ENCODE measurements around the gene EPHA1.

Gene EPHA1

DNA sequence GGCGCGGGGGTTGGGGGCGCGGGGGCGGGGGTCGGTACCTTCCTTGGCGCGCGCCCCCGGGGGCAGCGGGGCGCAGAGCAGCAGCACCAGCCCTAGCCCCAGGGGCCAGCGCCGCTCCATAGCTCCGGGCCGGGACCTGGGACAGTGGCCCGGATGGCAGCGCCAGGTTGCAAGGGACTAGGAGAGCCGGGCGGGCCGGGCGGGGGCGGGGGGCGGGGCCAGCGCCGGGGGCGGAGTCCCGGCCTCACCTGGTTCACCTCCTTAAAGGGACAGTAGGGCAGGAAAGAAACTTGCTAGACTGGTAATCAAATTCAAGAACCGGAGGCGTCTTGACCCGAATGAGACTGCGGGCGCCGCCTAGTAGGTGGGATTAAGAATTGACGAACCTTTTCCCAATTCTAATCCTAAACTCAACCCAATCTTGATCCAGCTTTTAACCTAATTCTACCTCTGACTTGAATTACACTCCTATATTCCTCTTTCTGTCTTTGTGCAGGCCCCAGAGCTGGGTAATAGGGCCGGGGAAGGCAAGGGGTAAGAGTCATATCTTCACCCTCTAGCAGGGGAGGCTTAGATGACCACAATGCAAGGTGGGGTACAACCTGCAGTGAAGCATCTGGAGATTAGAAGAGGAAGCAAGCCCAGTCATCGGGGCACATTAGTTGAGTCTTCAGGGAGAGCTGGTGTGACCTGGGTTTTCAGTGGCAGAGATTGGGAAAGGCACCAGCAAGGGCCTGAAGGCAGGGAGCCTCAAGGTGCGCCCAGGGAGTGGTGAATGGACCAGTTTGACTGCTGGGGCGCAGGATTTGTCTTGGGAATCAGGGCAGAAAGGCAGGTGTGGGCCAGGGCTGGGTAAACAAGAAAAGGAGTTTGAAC, at the start of gene EPHA1:
Gene EPHA1 (minus strand): TSS at position 171 of the 876 bp plus-strand sequence. CDS start 51 bp downstream, at position 120.
- DNase-seq (ENCODE audit: low spot score): no peak

- DNase-seq (ENCODE audit: low spot score): no peak
Measured at GRCh38 chr7:143458263-143458662, 49.6 kb upstream of the EPHA1 start.

DNA sequence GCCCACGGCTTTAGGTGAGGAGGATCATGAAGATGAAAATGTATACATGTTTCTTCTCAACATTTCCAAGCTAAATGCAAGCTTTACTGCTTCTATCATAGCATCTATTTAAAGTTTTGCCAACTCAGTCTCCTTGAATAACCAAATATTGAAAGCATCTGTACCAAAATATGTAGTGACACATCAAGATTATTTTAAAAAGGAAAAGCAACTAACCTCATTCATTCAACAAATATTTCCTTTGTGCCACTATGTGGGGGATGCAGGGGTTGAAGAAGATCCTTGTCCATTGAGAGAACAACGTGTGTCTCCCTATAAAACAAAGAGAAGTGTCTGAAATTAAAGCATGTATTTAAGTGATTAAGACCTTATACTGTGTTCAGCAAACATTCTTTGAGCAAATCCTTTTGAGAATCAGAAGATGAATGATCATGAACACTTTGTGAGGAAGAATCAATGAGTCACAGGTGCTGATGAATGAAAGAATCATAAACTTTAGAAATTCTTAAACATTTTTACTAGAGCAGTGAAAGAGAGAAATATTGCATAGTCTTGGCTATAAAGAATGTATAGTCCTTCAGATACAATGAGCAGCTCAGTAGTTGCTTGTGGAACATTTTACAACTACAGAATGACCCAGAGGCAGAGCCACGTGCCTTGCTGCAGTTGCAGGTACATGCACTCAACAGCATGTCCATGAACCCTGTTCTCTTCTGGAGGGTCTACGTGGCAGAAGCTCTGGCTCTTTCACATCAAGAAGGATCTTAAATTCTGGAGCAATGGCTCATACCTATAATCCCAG, 48.5 kb upstream of the EPHA1 start:
- no peak for DNase-seq (ENCODE audit: low spot score)

- DNase-seq (ENCODE audit: low spot score): no peak
Measured at GRCh38 chr7:143455942-143456341, 47.3 kb upstream of the EPHA1 start.

- DNase-seq (ENCODE audit: low spot score): no peak
Measured at GRCh38 chr7:143455491-143455890, 46.8 kb upstream of the EPHA1 start.

DNA sequence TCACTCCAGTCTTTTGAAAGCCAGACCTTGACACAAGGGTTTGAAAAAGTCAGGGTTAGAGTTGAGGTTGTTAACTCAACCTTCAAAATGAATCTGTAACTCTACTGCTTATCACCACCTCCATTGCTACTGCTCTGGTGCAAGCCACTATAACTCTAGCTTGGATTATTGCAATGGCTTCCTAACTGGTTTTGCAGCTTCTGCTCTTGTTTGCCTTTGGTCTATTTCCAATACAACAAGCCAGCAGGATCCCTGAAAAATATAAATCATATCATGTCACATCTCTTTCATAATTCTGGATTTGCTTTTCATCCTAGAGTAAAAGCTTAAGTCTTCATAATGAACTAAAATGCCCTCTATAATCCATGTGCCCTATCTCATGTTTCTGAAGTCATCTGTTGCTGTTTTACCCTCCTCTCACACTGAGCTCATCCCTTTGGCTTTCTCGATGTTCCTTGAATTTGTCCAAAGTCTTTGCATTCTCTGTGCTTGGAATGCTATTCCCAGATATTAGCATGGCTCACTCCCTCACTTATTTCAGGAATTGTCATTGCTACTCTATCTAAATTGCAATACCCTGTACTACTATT, 45.5 kb upstream of the EPHA1 start:
- DNase-seq (ENCODE audit: low spot score): no peak

GRCh38 chr7:143452495-143452894, 43.8 kb upstream of the EPHA1 start:
- DNase-seq (ENCODE audit: low spot score): no peak

GRCh38 chr7:143451746-143452145, 43.1 kb upstream of the EPHA1 start:
- no peak for DNase-seq (ENCODE audit: low spot score)

- no peak for DNase-seq (ENCODE audit: low spot score)
Measured at GRCh38 chr7:143451122-143451521, 42.5 kb upstream of the EPHA1 start.

DNA sequence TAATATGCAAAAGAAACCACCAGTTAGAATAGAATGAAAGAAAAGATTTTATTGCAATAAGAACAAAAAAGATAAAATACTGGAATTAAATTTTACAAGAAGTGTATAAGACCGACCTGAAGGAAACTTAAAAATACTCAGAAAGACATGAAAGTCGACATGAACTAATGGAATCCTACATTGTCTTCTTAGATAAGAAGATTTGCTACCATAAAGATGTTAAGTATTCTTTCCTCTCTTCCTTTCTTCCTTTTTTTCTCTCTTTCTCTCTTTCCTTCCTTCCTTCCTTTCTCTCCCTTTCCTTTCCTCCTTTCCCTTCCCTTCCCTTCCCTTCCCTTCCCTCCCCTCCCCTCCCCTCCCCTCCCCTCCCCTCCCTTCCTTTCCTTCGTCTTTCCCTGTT, 41.1 kb upstream of the EPHA1 start:
- DNase-seq (ENCODE audit: low spot score): no peak

DNA sequence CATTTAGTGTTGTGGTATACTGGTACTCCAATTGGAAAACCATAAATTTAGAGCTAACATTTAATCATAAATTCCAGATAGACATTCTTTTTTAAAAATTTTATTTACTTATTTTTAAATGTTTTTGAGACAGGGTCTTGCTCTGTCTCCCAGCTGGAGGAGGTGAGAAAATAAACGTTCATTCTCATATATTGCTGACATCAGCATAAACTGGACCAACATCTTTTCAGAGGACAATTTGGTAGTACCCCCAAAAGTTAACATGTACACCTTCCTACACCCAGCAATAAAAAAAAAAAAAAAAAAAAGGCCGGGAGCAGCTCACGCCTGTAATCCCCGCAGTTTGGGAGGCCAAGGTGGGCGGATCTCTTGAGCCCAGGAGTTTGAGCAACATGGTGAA, 39.8 kb upstream of the EPHA1 start:
- no peak for DNase-seq (ENCODE audit: low spot score)

GRCh38 chr7:143447466-143447865, 38.8 kb upstream of the EPHA1 start:
- DNase-seq (ENCODE audit: low spot score): no peak

DNA sequence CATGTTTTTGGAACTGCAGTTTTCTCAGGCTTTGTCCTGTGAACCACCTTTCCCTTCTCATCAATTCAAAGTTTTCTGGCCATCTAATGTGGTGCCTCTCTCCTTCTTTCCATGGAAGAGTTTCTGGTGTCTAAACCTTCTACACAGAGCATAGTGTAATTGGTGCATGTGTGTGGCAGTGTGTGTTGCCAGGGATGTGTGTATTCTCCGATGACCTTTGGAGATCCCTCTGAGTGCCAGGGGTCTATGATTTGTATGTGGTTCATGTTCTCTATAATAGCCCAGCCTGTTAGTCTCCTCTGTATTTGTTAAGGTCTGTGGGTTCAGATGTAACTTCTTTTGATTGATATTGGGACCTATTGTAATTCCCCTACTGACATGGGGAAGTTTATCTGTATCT, 36.1 kb upstream of the EPHA1 start:
- no peak for DNase-seq (ENCODE audit: low spot score)

GRCh38 chr7:143444063-143444782, 35.6 kb upstream of the EPHA1 start:
- no peak for DNase-seq (ENCODE audit: low spot score)

GRCh38 chr7:143443153-143443552, 34.5 kb upstream of the EPHA1 start, which contains the start of gene TAS2R60:
Gene TAS2R60, plus strand, starts transcription at chr7:143443453. Its CDS starts 0 bp downstream, at chr7:143443453.
- no peak for DNase-seq (ENCODE audit: low spot score)

DNA sequence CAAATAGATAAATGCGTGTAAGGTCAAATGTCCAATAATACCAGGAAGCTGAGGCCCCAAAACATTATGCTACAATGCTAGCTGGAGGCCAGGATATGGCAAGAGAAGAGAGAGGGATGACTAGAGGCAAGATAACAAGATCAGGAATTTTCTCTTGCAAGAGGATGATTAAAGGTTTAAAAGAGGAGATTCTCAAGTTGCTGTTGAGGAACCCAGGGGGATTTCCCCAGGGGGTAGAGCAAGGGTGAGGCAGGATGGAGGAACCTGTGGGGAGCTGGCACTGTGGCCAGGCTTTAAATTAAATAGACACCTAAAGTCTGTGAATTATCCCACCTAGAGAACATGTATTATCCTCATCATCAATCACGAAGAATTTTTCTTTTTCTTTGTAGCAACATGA, 31.2 kb upstream of the EPHA1 start:
- DNase-seq (ENCODE audit: low spot score): no peak

- DNase-seq (ENCODE audit: low spot score): no peak
Measured at GRCh38 chr7:143437578-143437977, 28.9 kb upstream of the EPHA1 start.

DNA sequence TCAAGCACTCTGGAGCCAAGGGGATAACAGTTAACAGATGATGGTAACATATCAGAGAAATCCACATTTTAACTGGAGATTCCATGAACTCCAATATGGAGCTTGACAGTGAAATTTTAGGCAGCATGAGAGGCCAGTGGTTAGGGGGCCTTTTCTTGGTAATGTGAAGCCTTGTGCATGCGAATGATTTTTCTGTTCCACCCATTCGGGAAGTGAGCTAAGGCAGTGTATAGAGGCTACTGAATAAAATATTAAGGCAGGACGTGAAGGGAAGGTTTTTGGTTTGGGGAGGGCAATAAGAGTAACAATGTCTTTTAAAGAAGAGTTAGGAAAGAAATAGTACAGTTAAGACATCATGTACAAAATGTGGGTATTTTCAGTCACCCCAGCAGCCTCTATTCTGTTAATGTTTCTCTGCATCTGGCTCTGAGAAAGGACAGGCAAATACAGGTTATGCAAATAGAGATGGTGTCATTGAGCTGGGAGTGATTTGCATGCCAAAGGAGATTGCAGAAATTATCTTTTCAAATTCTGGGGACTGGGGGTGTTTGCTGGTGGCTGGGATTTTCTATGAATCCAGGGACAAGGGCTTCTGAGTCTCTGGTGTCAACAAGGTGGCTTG, 27.8 kb upstream of the EPHA1 start:
- DNase-seq (ENCODE audit: low spot score): no peak

GRCh38 chr7:143435266-143435665, 26.6 kb upstream of the EPHA1 start:
- no peak for DNase-seq (ENCODE audit: low spot score)

GRCh38 chr7:143434660-143435059, 26.0 kb upstream of the EPHA1 start:
- DNase-seq (ENCODE audit: low spot score): no peak

- no peak for DNase-seq (ENCODE audit: low spot score)
Measured at GRCh38 chr7:143433759-143434158, 25.1 kb upstream of the EPHA1 start.

DNA sequence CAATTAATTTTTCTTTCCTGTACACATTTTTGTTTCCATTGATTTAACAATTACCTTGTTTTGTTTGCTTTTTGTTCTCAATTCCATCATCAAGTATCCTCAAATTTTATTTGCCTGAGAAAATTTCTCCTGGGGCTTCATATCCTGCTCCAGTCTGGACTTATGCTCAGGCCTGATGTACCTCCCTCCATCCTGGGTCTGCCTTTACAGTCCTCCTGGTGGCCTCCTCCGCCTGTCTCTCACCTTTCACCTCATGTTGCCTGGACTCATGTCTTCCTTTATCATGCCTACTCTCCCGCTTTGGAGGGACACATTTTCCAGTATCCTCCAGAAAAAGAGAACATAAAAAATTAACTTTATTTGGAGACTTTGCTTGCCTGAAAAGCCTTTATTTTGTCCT, 22.5 kb upstream of the EPHA1 start:
- no peak for DNase-seq (ENCODE audit: low spot score)

Measured in Ammon's horn (tissue), 1 donor.